Measurements from ENCODE around the gene ZNF385C.
"Not testable (repeated sequence)": the region's sequence is repeated elsewhere in the genome, so short reads cannot be mapped to it uniquely, and the experiment has no call there.

ZNF385C gene, protein sequence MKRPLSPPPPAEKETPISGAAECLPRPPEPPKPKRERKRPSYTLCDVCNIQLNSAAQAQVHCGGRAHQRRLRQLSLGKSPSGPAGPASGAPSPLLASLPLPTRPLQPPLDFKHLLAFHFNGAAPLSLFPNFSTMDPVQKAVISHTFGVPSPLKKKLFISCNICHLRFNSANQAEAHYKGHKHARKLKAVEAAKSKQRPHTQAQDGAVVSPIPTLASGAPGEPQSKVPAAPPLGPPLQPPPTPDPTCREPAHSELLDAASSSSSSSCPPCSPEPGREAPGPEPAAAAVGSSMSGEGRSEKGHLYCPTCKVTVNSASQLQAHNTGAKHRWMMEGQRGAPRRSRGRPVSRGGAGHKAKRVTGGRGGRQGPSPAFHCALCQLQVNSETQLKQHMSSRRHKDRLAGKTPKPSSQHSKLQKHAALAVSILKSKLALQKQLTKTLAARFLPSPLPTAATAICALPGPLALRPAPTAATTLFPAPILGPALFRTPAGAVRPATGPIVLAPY

DNA sequence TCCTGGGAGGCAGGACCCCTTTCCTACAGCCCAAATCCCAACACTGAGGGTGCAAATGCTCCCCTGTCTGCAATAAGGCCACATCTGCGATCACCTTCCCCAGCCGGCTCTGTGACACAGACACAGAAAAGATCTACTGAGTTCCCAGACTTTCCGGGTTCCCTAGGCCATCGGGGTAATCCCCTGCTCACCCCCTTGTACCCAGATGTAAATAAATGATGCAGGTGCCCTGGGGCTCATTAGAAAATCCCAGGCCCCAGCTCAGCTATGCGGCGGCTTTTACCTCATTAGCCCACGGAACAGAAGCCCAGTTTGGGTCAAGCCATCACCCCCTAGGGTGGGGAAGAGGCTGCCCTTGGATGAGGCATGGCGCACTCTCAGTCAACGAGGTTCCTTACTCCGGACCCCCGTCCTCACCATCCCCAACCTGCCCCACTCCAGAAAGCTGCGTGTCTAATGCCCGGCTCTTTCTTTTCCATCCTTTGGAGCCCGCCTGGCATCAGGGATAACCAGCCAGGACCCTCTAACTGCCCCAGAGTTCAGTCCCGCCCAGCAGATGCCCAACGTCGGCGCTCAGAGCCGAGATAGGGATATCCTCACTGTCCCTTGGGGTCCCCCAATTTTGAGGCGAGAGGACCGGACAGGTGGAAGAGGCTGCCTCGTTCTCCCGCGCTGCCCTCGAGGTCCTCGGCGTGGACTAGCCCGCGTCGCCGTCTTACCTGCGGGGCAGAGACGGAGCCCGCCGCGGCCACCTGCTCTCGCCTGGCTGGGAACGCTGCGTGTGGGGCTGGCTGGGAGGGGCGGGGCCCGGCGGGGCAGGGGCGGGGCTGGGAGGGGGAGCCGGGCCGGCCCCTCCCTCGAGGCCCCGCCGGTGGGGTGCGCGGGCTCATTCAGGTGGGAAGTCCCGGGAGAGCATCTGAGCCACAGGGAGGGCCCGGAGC is at the start of gene ZNF385C:
TSS of gene ZNF385C (minus strand) at position 783 of the 941 bp plus-strand sequence. CDS start 35,417 bp downstream, outside the sequence.
- DNase-seq (ENCODE audit: low read depth): peak; percentile 42

- DNase-seq (ENCODE audit: low read depth): no peak
These were observed 48.8 kb upstream of the ZNF385C start for GRCh38 chr17:42146911-42147607.

DNA sequence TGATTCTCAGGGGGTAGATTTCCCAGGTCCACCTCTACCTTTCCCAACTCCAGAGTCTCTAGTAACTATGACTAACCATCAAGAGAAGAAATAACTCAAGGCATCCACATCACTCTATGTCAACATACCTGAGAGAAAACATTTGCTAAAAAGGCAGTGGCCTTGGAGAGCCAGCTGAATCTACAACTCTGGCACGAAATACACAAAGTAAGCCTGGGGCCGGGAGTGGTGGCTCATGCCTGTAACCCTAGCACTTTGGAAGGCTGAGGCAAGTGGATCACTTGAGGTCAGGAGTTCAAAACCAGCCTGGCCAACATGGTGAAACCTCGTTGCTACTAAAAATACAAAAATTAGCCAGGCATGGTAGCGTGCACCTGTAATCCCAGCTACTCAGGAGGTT is 44.9 kb upstream of the ZNF385C start:
- not testable (repeated sequence) for DNase-seq (ENCODE audit: low read depth)

- DNase-seq (ENCODE audit: low read depth): no peak
These were observed 44.2 kb upstream of the ZNF385C start for GRCh38 chr17:42142371-42142896.

GRCh38 chr17:42141382-42141781 is 43.1 kb upstream of the ZNF385C start:
- no peak for DNase-seq (ENCODE audit: low read depth)

DNA sequence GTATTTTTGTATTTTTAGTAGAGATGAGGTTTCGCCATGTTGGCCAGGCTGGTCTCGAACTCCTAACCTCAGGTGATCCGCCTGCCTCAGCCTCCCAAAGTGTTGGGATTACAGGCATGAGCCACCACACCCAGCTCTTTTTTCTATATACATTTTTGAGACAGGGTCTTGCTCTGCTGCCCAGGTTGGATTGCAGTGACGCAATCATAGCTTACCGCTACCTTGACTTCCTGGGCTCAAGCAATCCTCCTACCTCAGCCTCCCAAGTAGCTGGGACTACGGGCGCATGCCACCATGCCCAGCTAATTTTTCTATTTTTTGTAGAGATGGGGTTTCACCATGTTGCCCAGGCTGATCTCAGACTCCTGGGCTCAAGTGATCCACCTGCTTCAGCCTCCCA is 42.4 kb upstream of the ZNF385C start:
- DNase-seq (ENCODE audit: low read depth): not testable (repeated sequence)

- DNase-seq (ENCODE audit: low read depth): no peak
These were observed 40.6 kb upstream of the ZNF385C start for GRCh38 chr17:42138749-42139492.

GRCh38 chr17:42136654-42137051 is 38.4 kb upstream of the ZNF385C start:
- DNase-seq (ENCODE audit: low read depth): no peak

DNA sequence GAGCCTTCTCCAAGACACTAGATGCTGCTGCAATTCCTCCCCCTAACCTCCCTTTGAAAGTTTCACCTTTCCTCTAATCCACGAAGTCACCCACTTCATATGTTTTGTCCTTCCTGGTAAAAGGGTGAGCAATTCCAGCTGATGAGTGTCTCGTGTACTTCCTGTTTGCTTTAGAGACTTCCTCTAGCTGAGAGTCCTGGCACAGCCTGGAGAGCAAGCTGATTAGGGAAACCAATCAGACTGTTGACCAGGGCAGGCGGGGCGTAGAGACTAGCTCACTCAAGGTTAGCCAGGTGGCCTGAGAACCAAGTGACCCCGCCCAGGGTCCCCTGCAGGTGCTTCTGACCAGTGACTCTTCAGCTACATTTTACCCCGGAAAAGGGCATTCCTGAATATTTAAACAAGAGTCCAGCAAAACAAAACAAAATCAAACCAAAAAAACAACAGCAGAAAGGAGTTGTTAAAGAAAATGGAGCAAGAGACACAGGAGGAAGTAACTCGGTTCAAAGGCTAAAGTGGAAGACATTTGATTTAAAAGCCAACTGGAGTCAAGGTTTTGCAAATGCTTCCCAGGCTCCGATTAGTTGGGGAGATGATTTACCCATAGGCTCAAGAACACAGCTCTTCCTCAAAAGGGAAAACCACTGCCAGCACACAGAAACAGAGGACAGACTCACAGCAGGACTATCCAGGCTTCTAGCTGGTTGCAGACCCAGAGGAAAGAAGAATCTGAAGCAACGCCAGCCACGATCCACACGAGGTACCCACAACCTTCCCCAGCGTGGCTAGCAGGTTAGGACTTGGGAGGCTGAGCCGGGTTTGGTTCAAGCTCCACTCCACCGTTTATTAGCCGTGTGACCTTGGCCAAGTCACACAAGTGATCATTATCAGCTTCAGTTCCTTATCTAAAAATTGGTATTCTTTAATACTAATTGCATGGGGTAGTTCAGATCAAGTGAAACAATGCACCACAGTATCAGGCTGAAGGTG is 37.7 kb upstream of the ZNF385C start:
- DNase-seq (ENCODE audit: low read depth): no peak

- no peak for DNase-seq (ENCODE audit: low read depth)
These were observed 36.9 kb upstream of the ZNF385C start for GRCh38 chr17:42135151-42135550.

GRCh38 chr17:42133461-42134041 is 35.3 kb upstream of the ZNF385C start:
- DNase-seq (ENCODE audit: low read depth): peak; percentile 29

DNA sequence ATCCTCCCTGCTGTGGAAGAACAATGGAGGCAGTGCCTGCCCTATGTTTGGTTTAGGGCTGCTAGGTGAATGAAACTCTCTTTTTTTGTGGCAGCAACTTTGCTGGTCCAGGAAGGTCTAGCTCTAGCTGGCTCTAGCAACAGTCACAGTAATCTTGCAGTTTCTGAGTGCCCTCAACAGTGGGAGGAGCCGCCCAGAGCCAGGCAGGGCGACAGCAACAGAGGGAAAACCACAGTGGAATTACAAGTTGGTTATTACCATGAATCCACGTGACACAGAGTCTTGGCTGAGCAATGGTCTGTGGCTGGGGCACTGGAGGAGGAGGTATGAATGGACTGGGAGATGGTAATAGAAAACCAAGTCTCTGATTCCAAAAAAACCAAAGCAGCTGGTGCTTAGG is 34.7 kb upstream of the ZNF385C start:
- no peak for DNase-seq (ENCODE audit: low read depth)

DNA sequence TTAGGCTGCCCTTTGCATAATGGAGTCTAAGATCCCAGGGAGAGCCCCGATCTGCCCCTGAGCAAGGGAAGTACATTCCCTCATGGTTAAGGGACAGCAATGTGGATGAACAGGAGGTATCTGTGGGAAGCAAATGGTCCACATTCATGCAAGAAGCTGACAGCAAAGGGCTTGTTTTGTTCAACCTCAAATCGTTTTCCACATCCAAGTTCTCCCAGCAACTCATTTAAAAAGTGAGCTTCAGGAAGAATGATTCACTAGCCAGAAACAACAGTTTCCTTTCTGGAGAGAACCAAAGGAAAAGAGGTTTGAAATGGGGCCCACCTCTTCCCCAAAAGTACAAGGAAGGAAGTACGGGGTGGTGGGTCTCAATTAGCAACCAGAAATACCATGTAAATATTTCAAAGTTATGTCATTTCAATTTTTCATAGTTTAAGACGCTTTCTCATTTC is 33.7 kb upstream of the ZNF385C start:
- DNase-seq (ENCODE audit: low read depth): no peak

GRCh38 chr17:42131232-42131631 is 33.0 kb upstream of the ZNF385C start:
- DNase-seq (ENCODE audit: low read depth): no peak

DNA sequence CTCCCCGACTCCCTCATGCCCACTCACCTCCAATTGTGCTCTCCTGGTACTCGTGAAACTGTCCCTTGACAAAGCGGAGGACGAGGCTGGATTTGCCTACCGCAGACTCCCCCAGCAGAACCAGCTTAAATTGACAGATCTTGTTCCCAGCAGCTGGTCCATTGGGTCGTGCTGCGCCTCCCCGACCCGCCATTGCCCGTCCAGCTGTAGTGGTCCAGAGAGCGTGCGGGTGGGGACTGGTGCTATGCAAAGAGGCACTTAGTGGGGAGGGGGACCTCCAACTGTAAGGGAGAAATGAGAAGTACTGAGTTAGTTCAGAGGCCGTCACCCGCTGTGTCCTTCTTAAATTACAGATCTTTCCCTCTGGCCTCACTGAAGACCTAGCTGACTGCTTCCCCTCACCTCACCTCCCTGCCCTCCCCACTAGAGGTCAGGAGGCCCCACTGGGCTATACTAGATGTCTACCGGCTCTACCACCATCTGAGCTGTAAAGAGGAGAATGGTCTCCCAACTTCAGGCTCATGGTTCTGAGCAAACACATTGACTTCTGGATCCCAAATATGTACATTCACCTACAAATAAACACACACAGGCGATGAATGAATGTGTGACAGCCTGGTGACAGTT is 32.1 kb upstream of the ZNF385C start:
- DNase-seq (ENCODE audit: low read depth): no peak

GRCh38 chr17:42129109-42129837 is 31.0 kb upstream of the ZNF385C start:
- DNase-seq (ENCODE audit: low read depth): no peak

DNA sequence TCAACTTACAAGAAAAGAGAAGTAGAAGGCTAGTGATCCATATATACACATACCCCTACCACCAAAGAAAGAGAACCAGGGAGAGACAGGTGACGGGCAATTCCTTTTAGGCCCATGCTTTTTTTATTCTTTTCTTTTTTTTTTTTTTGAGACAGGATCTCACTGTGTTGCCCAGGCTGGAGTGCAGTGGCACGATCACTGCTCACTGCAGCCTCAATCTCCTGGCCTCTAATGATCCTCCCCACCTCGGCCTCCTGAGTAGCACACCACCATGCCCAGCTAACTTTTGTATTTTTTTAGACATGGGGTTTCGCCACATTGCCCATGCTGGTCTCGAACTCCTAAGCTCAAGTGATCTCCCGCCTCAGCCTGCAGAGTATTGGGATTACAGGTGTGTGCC is 29.1 kb upstream of the ZNF385C start:
- DNase-seq (ENCODE audit: low read depth): no peak

- no peak for DNase-seq (ENCODE audit: low read depth)
These were observed 28.6 kb upstream of the ZNF385C start for GRCh38 chr17:42126836-42127235.
